ENCODE measurements around the gene PIEZO1. TPM values are rescaled to one million over a fixed set of nuclear protein-coding genes. Genes with fewer than 3 reads are reported as not detected.

Gene PIEZO1
- total and polyA plus RNA-seq, 9 of the 15 experiments (the other 6 are each of a cell fraction or from before 2014, with no cell fraction given) = 3.6 to 432 (median 131) TPM

- TF ChIP-seq, protein P1, sequence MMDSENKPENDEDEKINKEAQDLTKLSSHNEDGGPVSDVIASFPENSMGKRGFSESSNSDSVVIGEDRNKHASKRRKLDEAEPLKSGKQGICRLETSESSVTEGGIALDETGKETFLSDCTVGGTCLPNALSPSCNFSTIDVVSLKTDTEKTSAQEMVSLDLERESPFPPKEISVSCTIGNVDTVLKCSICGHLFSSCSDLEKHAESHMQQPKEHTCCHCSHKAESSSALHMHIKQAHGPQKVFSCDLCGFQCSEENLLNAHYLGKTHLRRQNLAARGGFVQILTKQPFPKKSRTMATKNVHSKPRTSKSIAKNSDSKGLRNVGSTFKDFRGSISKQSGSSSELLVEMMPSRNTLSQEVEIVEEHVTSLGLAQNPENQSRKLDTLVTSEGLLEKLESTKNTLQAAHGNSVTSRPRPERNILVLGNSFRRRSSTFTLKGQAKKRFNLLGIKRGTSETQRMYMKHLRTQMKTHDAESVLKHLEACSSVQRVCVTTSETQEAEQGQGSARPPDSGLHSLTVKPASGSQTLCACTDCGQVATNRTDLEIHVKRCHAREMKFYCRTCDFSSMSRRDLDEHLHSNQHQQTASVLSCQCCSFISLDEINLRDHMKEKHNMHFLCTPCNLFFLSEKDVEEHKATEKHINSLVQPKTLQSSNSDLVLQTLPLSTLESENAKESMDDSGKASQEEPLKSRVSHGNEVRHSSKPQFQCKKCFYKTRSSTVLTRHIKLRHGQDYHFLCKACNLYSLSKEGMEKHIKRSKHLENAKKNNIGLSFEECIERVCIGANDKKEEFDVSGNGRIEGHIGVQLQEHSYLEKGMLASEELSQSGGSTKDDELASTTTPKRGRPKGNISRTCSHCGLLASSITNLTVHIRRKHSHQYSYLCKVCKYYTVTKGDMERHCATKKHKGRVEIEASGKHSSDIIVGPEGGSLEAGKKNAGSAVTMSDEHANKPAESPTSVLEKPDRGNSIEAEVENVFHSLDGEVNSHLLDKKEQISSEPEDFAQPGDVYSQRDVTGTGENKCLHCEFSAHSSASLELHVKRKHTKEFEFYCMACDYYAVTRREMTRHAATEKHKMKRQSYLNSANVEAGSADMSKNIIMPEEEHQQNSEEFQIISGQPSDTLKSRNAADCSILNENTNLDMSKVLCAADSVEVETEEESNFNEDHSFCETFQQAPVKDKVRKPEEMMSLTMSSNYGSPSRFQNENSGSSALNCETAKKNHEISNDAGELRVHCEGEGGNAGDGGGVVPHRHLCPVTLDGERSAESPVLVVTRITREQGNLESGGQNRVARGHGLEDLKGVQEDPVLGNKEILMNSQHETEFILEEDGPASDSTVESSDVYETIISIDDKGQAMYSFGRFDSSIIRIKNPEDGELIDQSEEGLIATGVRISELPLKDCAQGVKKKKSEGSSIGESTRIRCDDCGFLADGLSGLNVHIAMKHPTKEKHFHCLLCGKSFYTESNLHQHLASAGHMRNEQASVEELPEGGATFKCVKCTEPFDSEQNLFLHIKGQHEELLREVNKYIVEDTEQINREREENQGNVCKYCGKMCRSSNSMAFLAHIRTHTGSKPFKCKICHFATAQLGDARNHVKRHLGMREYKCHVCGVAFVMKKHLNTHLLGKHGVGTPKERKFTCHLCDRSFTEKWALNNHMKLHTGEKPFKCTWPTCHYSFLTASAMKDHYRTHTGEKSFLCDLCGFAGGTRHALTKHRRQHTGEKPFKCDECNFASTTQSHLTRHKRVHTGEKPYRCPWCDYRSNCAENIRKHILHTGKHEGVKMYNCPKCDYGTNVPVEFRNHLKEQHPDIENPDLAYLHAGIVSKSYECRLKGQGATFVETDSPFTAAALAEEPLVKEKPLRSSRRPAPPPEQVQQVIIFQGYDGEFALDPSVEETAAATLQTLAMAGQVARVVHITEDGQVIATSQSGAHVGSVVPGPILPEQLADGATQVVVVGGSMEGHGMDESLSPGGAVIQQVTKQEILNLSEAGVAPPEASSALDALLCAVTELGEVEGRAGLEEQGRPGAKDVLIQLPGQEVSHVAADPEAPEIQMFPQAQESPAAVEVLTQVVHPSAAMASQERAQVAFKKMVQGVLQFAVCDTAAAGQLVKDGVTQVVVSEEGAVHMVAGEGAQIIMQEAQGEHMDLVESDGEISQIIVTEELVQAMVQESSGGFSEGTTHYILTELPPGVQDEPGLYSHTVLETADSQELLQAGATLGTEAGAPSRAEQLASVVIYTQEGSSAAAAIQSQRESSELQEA (IDR thresholded peaks at IDR 0.05; ENCODE audit: low read depth) = no peak
- no peak for TF ChIP-seq NCOR1 (IDR thresholded peaks at IDR 0.05)
- TF ChIP-seq MTA2 (IDR thresholded peaks at IDR 0.05; ENCODE audit: low read depth) = no peak
- no peak for TF ChIP-seq FOXA1 (IDR thresholded peaks at IDR 0.05; ENCODE audit: borderline replicate concordance)
- no peak for TF ChIP-seq TAF9B (IDR thresholded peaks at IDR 0.05; ENCODE audit: partially characterized antibody)
- no peak for TF ChIP-seq ZNF274 (IDR thresholded peaks at IDR 0.05; ENCODE audit: borderline replicate concordance, low read depth, low read length)
- TF ChIP-seq ID3 (CRISPR knock-in tag; IDR thresholded peaks at IDR 0.05) = no peak
- TF ChIP-seq ID3 (tag; IDR thresholded peaks at IDR 0.05) = no peak
- TF ChIP-seq ZNF165 (CRISPR knock-in tag; IDR thresholded peaks at IDR 0.05; ENCODE audit: borderline replicate concordance) = no peak
- TF ChIP-seq SMARCB1 (IDR thresholded peaks at IDR 0.05; ENCODE audit: insufficient read length, low read depth) = no peak
- TF ChIP-seq TAL1 (IDR thresholded peaks at IDR 0.05) = no peak
- TF ChIP-seq DMBX1 (CRISPR knock-in tag; IDR thresholded peaks at IDR 0.05; ENCODE audit: borderline replicate concordance) = no peak
- TF ChIP-seq, protein P2, sequence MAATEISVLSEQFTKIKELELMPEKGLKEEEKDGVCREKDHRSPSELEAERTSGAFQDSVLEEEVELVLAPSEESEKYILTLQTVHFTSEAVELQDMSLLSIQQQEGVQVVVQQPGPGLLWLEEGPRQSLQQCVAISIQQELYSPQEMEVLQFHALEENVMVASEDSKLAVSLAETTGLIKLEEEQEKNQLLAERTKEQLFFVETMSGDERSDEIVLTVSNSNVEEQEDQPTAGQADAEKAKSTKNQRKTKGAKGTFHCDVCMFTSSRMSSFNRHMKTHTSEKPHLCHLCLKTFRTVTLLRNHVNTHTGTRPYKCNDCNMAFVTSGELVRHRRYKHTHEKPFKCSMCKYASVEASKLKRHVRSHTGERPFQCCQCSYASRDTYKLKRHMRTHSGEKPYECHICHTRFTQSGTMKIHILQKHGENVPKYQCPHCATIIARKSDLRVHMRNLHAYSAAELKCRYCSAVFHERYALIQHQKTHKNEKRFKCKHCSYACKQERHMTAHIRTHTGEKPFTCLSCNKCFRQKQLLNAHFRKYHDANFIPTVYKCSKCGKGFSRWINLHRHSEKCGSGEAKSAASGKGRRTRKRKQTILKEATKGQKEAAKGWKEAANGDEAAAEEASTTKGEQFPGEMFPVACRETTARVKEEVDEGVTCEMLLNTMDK (IDR thresholded peaks at IDR 0.05; ENCODE audit: borderline replicate concordance, insufficient read depth, low read depth, low read length, poor library complexity, severe bottlenecking) = peak; percentile 47
- TF ChIP-seq RAD21 (CRISPR knock-in tag; conservative IDR thresholded peaks at IDR 0.05 in 1 of 2, IDR thresholded peaks at IDR 0.05 in 1 of 2) = peak in 1 of 2 experiments; percentile 65; a peak in 2 of 4 replicates
- no peak for TF ChIP-seq CXXC5 (CRISPR knock-in tag; IDR thresholded peaks at IDR 0.05)
- TF ChIP-seq ARHGAP35 (IDR thresholded peaks at IDR 0.05; ENCODE audit: partially characterized antibody) = no peak
- TF ChIP-seq BRD4 (IDR thresholded peaks at IDR 0.05) = no peak
- no peak for TF ChIP-seq PRMT5 (CRISPR knock-in tag; IDR thresholded peaks at IDR 0.05)
Measured at GRCh38 chr16:88681084-88681680, 103.8 kb downstream of the PIEZO1 start (continued).
